CD4-positive, alpha-beta T cell treated with Interleukin-6 at 100 ng/mL for 8 hours (primary cell): ENCODE data around the gene SRSF6.
"Not testable (repeated sequence)": the region's sequence is repeated elsewhere in the genome, so short reads cannot be mapped to it uniquely, and the experiment has no call there.

Experiments
- DNase-seq: peaks from one replicate; pipeline ENCODE4 v3.0.0-alpha.2; 2020; ENCODE audit warnings: mixed read lengths, low spot score

Gene SRSF6

GRCh38 chr20:43477193-43477592 is 19.5 kb downstream of the SRSF6 start:
- DNase-seq: no peak

DNA sequence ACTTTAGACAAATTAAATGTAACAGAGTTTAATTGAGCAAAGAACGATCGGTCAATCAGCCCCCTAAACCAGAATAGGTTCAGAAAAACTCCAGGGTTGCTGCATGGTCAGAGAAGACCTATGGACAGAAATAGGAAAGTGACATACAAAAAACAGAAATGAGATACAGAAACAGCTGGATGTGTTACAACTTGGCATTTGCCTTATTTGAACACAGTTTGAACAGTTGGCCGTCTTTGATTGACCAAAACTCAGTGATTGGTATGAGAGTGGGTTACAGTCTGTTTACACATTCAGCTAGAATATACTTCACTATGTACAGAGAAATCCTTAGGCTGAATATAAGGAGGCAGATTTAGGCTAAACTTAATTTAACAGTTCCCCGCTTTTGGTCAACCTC is 19.9 kb downstream of the SRSF6 start:
- DNase-seq: no peak

GRCh38 chr20:43490038-43490437 is 32.3 kb downstream of the SRSF6 start:
- no peak for DNase-seq

DNA sequence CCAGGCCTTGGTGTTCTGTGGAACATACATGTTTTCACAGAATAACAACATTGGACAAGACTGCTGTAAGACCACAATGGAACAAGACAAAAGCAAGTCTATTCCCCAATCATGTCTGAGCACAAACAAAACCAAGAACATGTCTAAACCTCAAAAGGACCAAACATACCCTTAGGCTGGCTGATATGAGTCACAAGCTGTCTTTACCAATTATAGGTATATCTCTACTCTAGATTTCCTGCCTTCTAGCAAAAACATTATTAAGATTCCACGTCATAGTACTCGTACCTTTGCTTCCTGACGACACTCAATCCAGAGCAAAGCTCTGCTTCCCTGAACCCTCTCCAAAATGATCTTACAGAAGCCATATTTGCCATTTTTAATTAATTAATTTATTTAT is 34.4 kb downstream of the SRSF6 start:
- no peak for DNase-seq

- no peak for DNase-seq
These were observed 37.7 kb downstream of the SRSF6 start for GRCh38 chr20:43495388-43495787.

DNA sequence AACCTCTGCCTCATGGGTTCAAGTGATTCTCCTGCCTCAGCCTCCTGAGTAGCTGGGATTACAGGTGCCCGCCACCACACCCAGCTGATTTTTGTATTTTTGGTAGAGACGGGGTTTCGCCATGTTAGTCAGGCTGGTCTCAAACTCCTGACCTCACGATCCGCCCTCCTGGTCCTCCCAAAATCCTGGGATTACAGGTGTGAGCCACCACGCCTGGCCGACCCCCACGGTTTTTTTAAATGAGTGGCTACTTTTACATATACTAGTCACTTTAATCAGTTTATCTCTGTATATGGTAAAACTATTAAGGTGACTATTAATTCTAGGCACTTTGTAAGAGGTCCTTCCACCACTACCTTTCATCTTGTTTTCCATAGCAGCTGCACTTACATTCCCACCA is 44.3 kb downstream of the SRSF6 start:
- not testable (repeated sequence) for DNase-seq

DNA sequence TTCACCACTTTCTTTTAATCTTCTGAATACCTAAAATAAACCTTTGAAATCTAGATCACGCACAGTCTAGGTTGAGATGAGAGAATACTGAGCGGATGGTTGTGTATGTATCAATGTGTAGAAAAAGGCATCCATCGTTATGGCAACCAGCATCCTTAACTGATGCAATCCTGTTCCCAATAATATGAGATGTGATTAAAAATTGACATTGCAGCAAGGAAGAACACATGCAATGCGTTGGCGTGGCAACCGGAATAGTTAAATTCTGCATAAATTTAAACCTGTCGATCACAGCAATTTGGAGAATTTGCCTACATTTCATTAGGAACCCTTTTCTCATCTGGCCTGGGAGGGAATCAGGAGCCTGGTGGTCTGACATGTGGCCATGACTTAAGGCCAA is 48.5 kb downstream of the SRSF6 start:
- no peak for DNase-seq

GRCh38 chr20:43507150-43508080 is 49.7 kb downstream of the SRSF6 start, which contains the start of gene L3MBTL1:
Gene L3MBTL1 (plus strand): TSS chr20:43507697. CDS start chr20:43513504, 5,807 bp downstream.
- no peak for DNase-seq

DNA sequence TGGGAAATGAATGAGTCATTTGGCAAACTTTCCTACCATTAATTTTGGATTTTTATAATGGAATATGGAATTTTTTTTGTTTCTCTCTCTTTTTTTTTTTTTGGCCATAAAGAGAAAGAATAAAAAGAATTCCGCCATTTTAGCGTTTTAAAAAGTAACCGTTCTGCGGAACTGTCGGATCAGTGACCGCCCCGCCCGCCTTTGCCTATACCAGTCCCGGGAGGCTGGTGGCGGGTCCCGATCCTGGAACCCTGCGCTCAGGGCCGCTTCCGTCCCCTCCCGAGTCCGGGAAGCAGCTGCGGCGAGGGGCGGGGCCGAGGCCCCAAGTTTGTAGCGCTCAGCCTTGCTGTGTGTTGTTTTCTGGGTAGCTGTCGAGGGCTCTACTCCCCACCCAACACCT is 50.4 kb downstream of the SRSF6 start:
- DNase-seq: no peak

GRCh38 chr20:43508604-43509040 is 50.9 kb downstream of the SRSF6 start:
- no peak for DNase-seq

- DNase-seq: no peak
These were observed 54.2 kb downstream of the SRSF6 start for GRCh38 chr20:43511879-43512278.

DNA sequence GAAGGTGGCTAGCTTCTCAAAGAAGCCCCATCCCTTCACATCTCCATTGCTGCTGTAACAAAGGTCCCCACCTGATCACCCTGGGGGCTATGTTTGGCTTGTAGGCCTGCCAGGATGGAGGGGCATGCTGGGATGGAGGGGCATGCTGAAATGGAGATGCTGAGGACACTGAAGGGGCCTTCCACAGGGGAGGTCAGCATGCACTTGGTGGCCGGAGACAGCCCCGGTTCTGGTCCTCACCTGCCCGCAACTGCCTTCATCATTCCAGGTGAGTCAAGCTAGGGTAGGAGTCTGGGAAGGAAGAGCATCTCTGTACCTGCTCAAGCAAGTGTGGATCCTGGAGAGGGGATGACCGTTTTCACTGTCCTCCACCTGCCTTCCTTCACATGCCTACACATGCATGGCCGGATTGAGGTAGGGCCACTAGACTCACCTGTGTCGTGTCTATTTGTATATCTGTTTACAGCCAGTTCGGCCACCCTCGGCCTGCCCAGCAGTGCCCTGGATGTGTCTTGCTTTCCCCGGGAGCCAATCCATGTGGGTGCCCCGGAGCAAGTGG is 55.8 kb downstream of the SRSF6 start:
- DNase-seq: no peak
